Measurements from ENCODE around the gene MINDY1. TPM values are rescaled to one million over a fixed set of nuclear protein-coding genes. Genes with fewer than 3 reads are reported as not detected.
A peak's percentile ranks its signal among the peaks of the same experiment; 100 is the strongest.

The MINDY1 gene
- total RNA-seq, 1 experiment from 2014 or later, result 15.8 TPM

DNA sequence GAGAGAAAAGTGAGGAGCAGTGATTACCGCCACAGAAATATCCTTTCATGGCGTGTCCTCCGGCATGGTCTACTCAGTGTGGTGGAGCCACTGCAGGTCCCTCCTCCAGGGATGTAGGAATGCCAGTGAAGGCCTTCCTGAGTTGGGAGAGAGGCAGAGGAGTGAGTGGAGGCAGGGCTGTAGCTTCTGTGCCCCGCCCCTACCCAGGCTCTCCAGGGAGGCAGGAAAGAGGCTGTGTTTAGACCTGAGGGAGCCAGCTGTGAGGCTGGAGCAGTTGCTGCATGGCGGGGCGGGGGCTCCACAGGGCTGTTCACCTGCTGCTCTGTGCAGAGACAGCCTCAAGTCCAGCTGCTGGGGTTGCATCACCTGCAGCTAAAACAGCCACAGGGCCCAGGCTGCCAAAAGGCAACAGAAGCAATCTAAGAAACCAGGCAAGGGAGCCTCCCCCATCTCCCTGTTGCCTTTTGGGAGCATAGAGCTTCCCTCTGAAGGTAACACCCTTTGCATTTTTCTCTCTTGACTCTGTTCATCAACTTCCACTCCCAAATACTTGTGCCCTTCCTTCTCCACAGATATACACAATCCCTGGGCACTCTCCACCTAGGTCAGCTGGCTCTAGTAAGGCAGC, 25.4 kb downstream of the MINDY1 start:
- Histone ChIP-seq H3K4me1 (ENCODE audit: control insufficient read depth, insufficient read depth, low read length) (peaks cover 49% of the 10 kb centered on the region), H3K36me3 (ENCODE audit: control insufficient read depth, insufficient read depth, low read length) (no peaks in the 10 kb centered on the region), H3K9me3 (ENCODE audit: control insufficient read depth, insufficient read depth, low read depth, low read length) (no peaks in the 10 kb centered on the region), H3K4me3 (ENCODE audit: low read depth in 2 of 2, low read length in 2 of 2) (no peak overlapping the region), H3K27ac (ENCODE audit: low read length) (peak overlapping the region; percentile 55; the same call in 1 of the 2 replicates), H3K27me3 (ENCODE audit: control insufficient read depth, insufficient read depth, low read length) (no peaks in the 10 kb centered on the region)
- in situ Hi-C loops (cut with HindIII; ENCODE audit: low pct_unique_long_range_greater_than_20kb, low sequenced_read_pairs), result no loop called here
- TF ChIP-seq TCF7L2 (IDR thresholded peaks at IDR 0.05; ENCODE audit: low read depth, low read length) (no peak), REST (IDR thresholded peaks at IDR 0.05; ENCODE audit: insufficient read depth in 1 of 2, low read depth in 2 of 2, low read length in 1 of 2) (no peak), POLR2AphosphoS5 (IDR thresholded peaks at IDR 0.05; ENCODE audit: low read depth, low read length) (no peak), SIN3A (IDR thresholded peaks at IDR 0.05; ENCODE audit: borderline replicate concordance, insufficient read depth, low read depth, low read length) (no peak), CTCF (IDR thresholded peaks at IDR 0.05) (no peak)
- no TSS peak for BruUV-seq (replicated peaks)
- DNase-seq (ENCODE audit: low read depth, low spot score) (no peak), ATAC-seq (no peak)
- intact Hi-C loops (cut with micrococcal nuclease; ENCODE audit: unreplicated experiment), result no loop called here
- ChIA-PET CTCF (interaction anchor here (0.9 kb wide), 1 partner anchor 15 kb away, joined by 6 read pairs; no protein-coding TSS in a partner anchor), POLR2A (no interaction called here)

- DNase-seq (ENCODE audit: low read depth, low spot score) (peak; percentile 84), ATAC-seq (peak; percentile 66)
- intact Hi-C loops (cut with micrococcal nuclease; ENCODE audit: unreplicated experiment), result no loop called here
- POLR2A ChIA-PET, result interaction anchor here (0.7 kb wide), 1 partner anchor 27 kb away, joined by 5 read pairs; no protein-coding TSS in a partner anchor
- H3K27me3 ChIP-seq (ENCODE audit: control insufficient read depth, insufficient read depth, low read length), result no peaks in the 10 kb centered on the region
- no peaks in the 10 kb centered on the region for H3K36me3 ChIP-seq (ENCODE audit: control insufficient read depth, insufficient read depth, low read length)
- CTCF ChIA-PET, result interaction anchor here (0.5 to 1.0 kb wide), 3 partner anchors 17 to 211 kb away, joined by 3 to 5 read pairs (median 3); partner anchors contain the start of gene MINDY1
- no peaks in the 10 kb centered on the region for H3K9me3 ChIP-seq (ENCODE audit: control insufficient read depth, insufficient read depth, low read depth, low read length)
- peak overlapping the region; percentile 24 to 51 for H3K4me3 ChIP-seq (ENCODE audit: low read depth in 2 of 2, low read length in 2 of 2)
- in situ Hi-C loops (cut with HindIII; ENCODE audit: low pct_unique_long_range_greater_than_20kb, low sequenced_read_pairs), result no loop called here
- TF ChIP-seq SIN3A (IDR thresholded peaks at IDR 0.05; ENCODE audit: borderline replicate concordance, insufficient read depth, low read depth, low read length), result no peak
- TF ChIP-seq CTCF (IDR thresholded peaks at IDR 0.05), result peak; percentile 100
- TF ChIP-seq REST (IDR thresholded peaks at IDR 0.05; ENCODE audit: insufficient read depth in 1 of 2, low read depth in 2 of 2, low read length in 1 of 2), result no peak
- TF ChIP-seq TCF7L2 (IDR thresholded peaks at IDR 0.05; ENCODE audit: low read depth, low read length), result no peak
- TF ChIP-seq POLR2AphosphoS5 (IDR thresholded peaks at IDR 0.05; ENCODE audit: low read depth, low read length), result peak; percentile 46; the same call in 1 of the 2 replicates
- BruUV-seq (replicated peaks), result no TSS peak
- peak overlapping the region; percentile 98 for H3K27ac ChIP-seq (ENCODE audit: low read length)
- peaks cover 55% of the 10 kb centered on the region for H3K4me1 ChIP-seq (ENCODE audit: control insufficient read depth, insufficient read depth, low read length)
Observed at GRCh38 chr1:150979092-150980056, 27.3 kb downstream of the MINDY1 start.
